H1 (cell line): ENCODE results near the gene ACAP1. TPM values are rescaled to one million over a fixed set of nuclear protein-coding genes. Genes with fewer than 3 reads are reported as not detected.

Experiments used
- CTCF ChIP-seq, 3 experiments: IDR thresholded peaks; 1 replicate in 2 of 3; 2 replicates in 1 of 3; pipeline versions ENCODE4 v1.5.1 to v1.6.1; 2011; ENCODE audit warnings: low read length in 3 of 3, mild to moderate bottlenecking in 3 of 3, inconsistent platforms in 2 of 3, low read depth in 1 of 3, moderate library complexity in 1 of 3; ENCODE audit not compliant: insufficient read depth in 1 of 3; ENCODE audit errors: control extremely low read depth in 1 of 3
- KDM4A ChIP-seq: IDR thresholded peaks from one replicate; pipeline ENCODE4 v1.7.1; 2012; ENCODE audit warnings: low read depth, mild to moderate bottlenecking, moderate library complexity, low read length, inconsistent platforms; ENCODE audit not compliant: severe bottlenecking
- PHF8 ChIP-seq: fragments of 200-600 bp; sonication (generic); conservative IDR thresholded peaks from 2 replicates; pipeline ENCODE4 v1.7.1; 2012; ENCODE audit warnings: low read depth, mild to moderate bottlenecking, inconsistent platforms, low read length, moderate library complexity
- POLR2AphosphoS5 ChIP-seq: IDR thresholded peaks from 2 replicates; pipeline ENCODE4 v1.6.1; 2011; ENCODE audit warnings: low read depth, low read length
- RAD21 ChIP-seq, 2 experiments: IDR thresholded peaks in 1 of 2; conservative IDR thresholded peaks in 1 of 2; 2 replicates each; pipeline ENCODE4 v1.6.1; 2011; ENCODE audit warnings: low read depth in 2 of 2, low read length in 2 of 2, improper control_type of control experiment in 1 of 2, inconsistent platforms in 1 of 2, mild to moderate bottlenecking in 1 of 2, moderate library complexity in 1 of 2
- SAP30 ChIP-seq: fragments of 300-600 bp; sonication (generic); IDR thresholded peaks from 2 replicates; pipeline ENCODE4 v1.7.1; 2012; ENCODE audit warnings: low read length, moderate library complexity, mild to moderate bottlenecking, inconsistent platforms; ENCODE audit not compliant: insufficient read depth, insufficient replicate concordance
- SIN3A ChIP-seq, 2 experiments: IDR thresholded peaks in 1 of 2; conservative IDR thresholded peaks in 1 of 2; 2 replicates each; pipeline ENCODE4 v1.6.1; 2011 to 2012; ENCODE audit warnings: low read length in 2 of 2, improper control_type of control experiment in 1 of 2, low read depth in 1 of 2, mild to moderate bottlenecking in 1 of 2
- SIRT6 ChIP-seq: IDR thresholded peaks from one replicate; pipeline ENCODE4 v1.7.1; 2012; ENCODE audit warnings: low read length, inconsistent platforms
- SP4 ChIP-seq: IDR thresholded peaks from 2 replicates; pipeline ENCODE4 v1.6.1; 2012; ENCODE audit warnings: low read length, inconsistent platforms
- TAF1 ChIP-seq: IDR thresholded peaks from 2 replicates; pipeline ENCODE4 v1.6.1; 2011; ENCODE audit warnings: mild to moderate bottlenecking, low read depth, low read length
- polyA plus RNA-seq, 7 experiments: library from polyadenylated mRNA; depleted of rRNA in 3 of 7; stranded (reverse) in 5 of 7; unstranded in 2 of 7; fragments of >200 nt in 5 of 7; fragments of 200-250 nt in 2 of 7; gene quantifications; 1 replicate in 5 of 7; 2 replicates in 1 of 7; 4 replicates in 1 of 7; pipeline versions ENCODE4 v1.2.1 to v1.2.3, GENCODE V29; 2011 to 2013; ENCODE audit warnings: missing spikeins in 2 of 7, mixed read lengths in 2 of 7
- total RNA-seq: library from RNA; stranded (reverse); fragmentation: NEBNext Ultra II Directional; extraction: Animal tissue kit (Norgen Biotek cat#: 25700); gene quantifications from 2 replicates; pipeline ENCODE4 v1.2.1, GENCODE V29; 2021

ACAP1 gene
- total and polyA plus RNA-seq, 2 of the 8 experiments (the other 6 are each of a cell fraction or from before 2014, with no cell fraction given) = 11.9 to 45.1 TPM

GRCh38 chr17:7393613-7394451 lies 57.5 kb downstream of the ACAP1 start (continued):
- TF ChIP-seq TAF1 (peak; percentile 21; the same call in 1 of the 2 replicates), RAD21 (IDR thresholded peaks at IDR 0.05 in 1 of 2, conservative IDR thresholded peaks at IDR 0.05 in 1 of 2; ENCODE audit: low read depth in 2 of 2, low read length in 2 of 2) (peak; percentile 69 to 82), KDM4A (no peak), CTCF (IDR thresholded peaks at IDR 0.05; ENCODE audit: control extremely low read depth in 1 of 3, insufficient read depth in 1 of 3, low read depth in 1 of 3, low read length in 3 of 3) (peak; percentile 66 to 69 (median 68)), SP4 (no peak), SIRT6 (no peak), SIN3A (conservative IDR thresholded peaks at IDR 0.05 in 1 of 2, IDR thresholded peaks at IDR 0.05 in 1 of 2; ENCODE audit: low read depth in 1 of 2, low read length in 2 of 2) (peak; percentile 35 to 71; a peak in 2 of 4 replicates), PHF8 (0 out of 2 replicates have a peak, but pooled peaks have one; percentile 4), SAP30 (peak; percentile 69), POLR2AphosphoS5 (no peak)
- TF ChIP-seq, all 59 proteins: peak for 11
